Thyroid gland (tissue), 4 donors: ENCODE results near the gene C1QL4. TPM values are rescaled to one million over a fixed set of nuclear protein-coding genes. Genes with fewer than 3 reads are reported as not detected.
A peak's percentile ranks its signal among the peaks of the same experiment; 100 is the strongest.

Experiments used
- DNase-seq, 2 donors: peaks; one replicate each; pipeline ENCODE4 v3.0.0-alpha.2; 2019
- H3K27ac ChIP-seq, 3 donors: fragments of 200-600 bp; sonication (generic); 1 replicate in 2 of 3; 2 replicates in 1 of 3; pipeline ENCODE4 v1.5.1; 2016 to 2019; ENCODE audit warnings: mild to moderate bottlenecking in 1 of 3, moderate library complexity in 1 of 3
- H3K27me3 ChIP-seq: fragments of 200-600 bp; sonication (generic); one replicate; pipeline ENCODE4 v1.5.1; 2019
- H3K36me3 ChIP-seq, 2 donors: fragments of 200-600 bp; sonication (generic); one replicate each; pipeline ENCODE4 v1.5.1; 2016 to 2019
- H3K4me1 ChIP-seq, 2 donors: fragments of 200-600 bp; sonication (generic); one replicate each; pipeline ENCODE4 v1.5.1; 2017 to 2019
- H3K4me3 ChIP-seq, 3 donors: fragments of 200-600 bp; sonication (generic); replicated peaks in 1 of 3; 1 replicate in 2 of 3; 2 replicates in 1 of 3; pipeline ENCODE4 v1.5.1; 2016; ENCODE audit warnings: mild to moderate bottlenecking in 1 of 3
- H3K9me3 ChIP-seq: fragments of 200-600 bp; sonication (generic); one replicate; pipeline ENCODE4 v1.5.1; 2017
- POLR2A ChIP-seq, 2 donors: fragments of 450-650 bp; IDR thresholded peaks; one replicate each; pipeline ENCODE4 v1.6.1; 2017; ENCODE audit warnings: antibody characterized with exemption in 2 of 2, mild to moderate bottlenecking in 2 of 2, moderate library complexity in 1 of 2
- WGBS, 2 donors: methylation state at CpG; one replicate each; pipeline ENCODE4 v1.1.5; 2017; 5-methylcytosine and 5-hydroxymethylcytosine counted together
- intact Hi-C: fragments of 100-400 bp; cut with DNase I; formaldehyde crosslinking; loops from one replicate; pipeline ENCODE4 v1.15.1; 2023
- total RNA-seq, 4 donors: library from RNA; depleted of rRNA; stranded (reverse); fragments of >200 nt; gene quantifications; one replicate each; pipeline ENCODE4 v1.2.3, GENCODE V29; 2016
- TF ChIP-seq, protein P1 (sequence below), 6 experiments: fragments of 200-600 bp in 3 of 6; fragments of 450-650 bp in 3 of 6; sonication (generic) in 3 of 6; IDR thresholded peaks; one replicate each; pipeline ENCODE4 v1.5.1; 2016 to 2019; ENCODE audit warnings: antibody characterized with exemption in 6 of 6, mild to moderate bottlenecking in 2 of 6, inconsistent platforms in 1 of 6, moderate library complexity in 1 of 6

C1QL4 gene
- total RNA-seq, 4 donors from 2014 or later: 0.67 to 1.2 (median 0.73) TPM; not detected in 1

- TF ChIP-seq, protein P1, sequence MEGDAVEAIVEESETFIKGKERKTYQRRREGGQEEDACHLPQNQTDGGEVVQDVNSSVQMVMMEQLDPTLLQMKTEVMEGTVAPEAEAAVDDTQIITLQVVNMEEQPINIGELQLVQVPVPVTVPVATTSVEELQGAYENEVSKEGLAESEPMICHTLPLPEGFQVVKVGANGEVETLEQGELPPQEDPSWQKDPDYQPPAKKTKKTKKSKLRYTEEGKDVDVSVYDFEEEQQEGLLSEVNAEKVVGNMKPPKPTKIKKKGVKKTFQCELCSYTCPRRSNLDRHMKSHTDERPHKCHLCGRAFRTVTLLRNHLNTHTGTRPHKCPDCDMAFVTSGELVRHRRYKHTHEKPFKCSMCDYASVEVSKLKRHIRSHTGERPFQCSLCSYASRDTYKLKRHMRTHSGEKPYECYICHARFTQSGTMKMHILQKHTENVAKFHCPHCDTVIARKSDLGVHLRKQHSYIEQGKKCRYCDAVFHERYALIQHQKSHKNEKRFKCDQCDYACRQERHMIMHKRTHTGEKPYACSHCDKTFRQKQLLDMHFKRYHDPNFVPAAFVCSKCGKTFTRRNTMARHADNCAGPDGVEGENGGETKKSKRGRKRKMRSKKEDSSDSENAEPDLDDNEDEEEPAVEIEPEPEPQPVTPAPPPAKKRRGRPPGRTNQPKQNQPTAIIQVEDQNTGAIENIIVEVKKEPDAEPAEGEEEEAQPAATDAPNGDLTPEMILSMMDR (IDR thresholded peaks at IDR 0.05): no peak
- TF ChIP-seq POLR2A (IDR thresholded peaks at IDR 0.05): peak in 1 of 2 donors; percentile 21
- no peaks in the 10 kb centered on the region for H3K27me3 ChIP-seq
- intact Hi-C loops: no loop called here
- H3K4me3 ChIP-seq: peak overlapping the region in 1 of 3 donors; percentile 26
- peak overlapping the region in 2 of 3 donors; percentile 61 to 86 for H3K27ac ChIP-seq
- 1 to 6% methylated on average over 23 to 27 of the region's 70 CpGs for WGBS, 2 donors
- no peaks in the 10 kb centered on the region for H3K36me3 ChIP-seq
- H3K9me3 ChIP-seq: no peaks in the 10 kb centered on the region
- peaks cover 47 to 75% of the 10 kb centered on the region in 2 donors for H3K4me1 ChIP-seq
- DNase-seq: peak; percentile 93 to 94
These were observed 8.2 kb upstream of the C1QL4 start for GRCh38 chr12:49345051-49345824.

- WGBS, 2 donors: 20 to 28% methylated on average over 8 to 15 of the region's 15 CpGs
- TF ChIP-seq, protein P1 (IDR thresholded peaks at IDR 0.05): no peak
- TF ChIP-seq POLR2A (IDR thresholded peaks at IDR 0.05): no peak
- H3K27ac ChIP-seq: peak overlapping the region in 2 of 3 donors; percentile 61 to 86
- H3K4me3 ChIP-seq: peak overlapping the region in 1 of 3 donors; percentile 26
- peaks cover 47 to 77% of the 10 kb centered on the region in 2 donors for H3K4me1 ChIP-seq
- intact Hi-C loops: no loop called here
- H3K36me3 ChIP-seq: no peaks in the 10 kb centered on the region
- no peaks in the 10 kb centered on the region for H3K27me3 ChIP-seq
- no peaks in the 10 kb centered on the region for H3K9me3 ChIP-seq
- peak; percentile 51 to 63 for DNase-seq
These were observed 7.6 kb upstream of the C1QL4 start for GRCh38 chr12:49344486-49345050.

GRCh38 chr12:49342914-49343731, 6.1 kb upstream of the C1QL4 start:
- Histone ChIP-seq H3K4me1 (peaks cover 41 to 69% of the 10 kb centered on the region in 2 donors), H3K36me3 (no peaks in the 10 kb centered on the region), H3K4me3 (peak overlapping the region in 1 of 3 donors; percentile 34), H3K9me3 (no peaks in the 10 kb centered on the region), H3K27me3 (no peaks in the 10 kb centered on the region), H3K27ac (peak overlapping the region in 1 of 3 donors; percentile 65)
- peak in 1 of 2 donors; percentile 39 for DNase-seq
- TF ChIP-seq, protein P1 (IDR thresholded peaks at IDR 0.05): no peak
- TF ChIP-seq POLR2A (IDR thresholded peaks at IDR 0.05): no peak
- WGBS, 2 donors: 15 to 29% methylated on average over 19 to 23 of the region's 33 CpGs
- intact Hi-C loops: no loop called here

- TF ChIP-seq POLR2A (IDR thresholded peaks at IDR 0.05): no peak
- TF ChIP-seq, protein P1 (IDR thresholded peaks at IDR 0.05): peak; percentile 63 to 85 (median 78)
- peak overlapping the region in 1 of 3 donors; percentile 34 for H3K4me3 ChIP-seq
These were observed 5.3 kb upstream of the C1QL4 start for GRCh38 chr12:49342066-49342913.

More at GRCh38 chr12:49342066-49342913, 5.3 kb upstream of the C1QL4 start:
- H3K4me1 ChIP-seq: peaks cover 41 to 63% of the 10 kb centered on the region in 2 donors
- H3K36me3 ChIP-seq: no peaks in the 10 kb centered on the region
- no peaks in the 10 kb centered on the region for H3K9me3 ChIP-seq
- H3K27me3 ChIP-seq: no peaks in the 10 kb centered on the region
- peak overlapping the region in 2 of 3 donors; percentile 26 to 65 for H3K27ac ChIP-seq
- intact Hi-C loops: no loop called here
- peak; percentile 86 to 89 for DNase-seq
- WGBS, 2 donors: 4 to 5% methylated on average over 33 to 39 of the region's 58 CpGs
